GM21825 (cell line): ENCODE data around the gene ADAD2.
"Not testable (repeated sequence)": the region's sequence is repeated elsewhere in the genome, so short reads cannot be mapped to it uniquely, and the experiment has no call there.

Source experiments
- ATAC-seq: cut with Tn5 transposase; IDR thresholded peaks from one replicate; pipeline ENCODE4 v1.9.1; 2021; ENCODE audit warnings: mild to moderate bottlenecking, moderate library complexity; ENCODE audit not compliant: unreplicated experiment

ADAD2 gene

DNA sequence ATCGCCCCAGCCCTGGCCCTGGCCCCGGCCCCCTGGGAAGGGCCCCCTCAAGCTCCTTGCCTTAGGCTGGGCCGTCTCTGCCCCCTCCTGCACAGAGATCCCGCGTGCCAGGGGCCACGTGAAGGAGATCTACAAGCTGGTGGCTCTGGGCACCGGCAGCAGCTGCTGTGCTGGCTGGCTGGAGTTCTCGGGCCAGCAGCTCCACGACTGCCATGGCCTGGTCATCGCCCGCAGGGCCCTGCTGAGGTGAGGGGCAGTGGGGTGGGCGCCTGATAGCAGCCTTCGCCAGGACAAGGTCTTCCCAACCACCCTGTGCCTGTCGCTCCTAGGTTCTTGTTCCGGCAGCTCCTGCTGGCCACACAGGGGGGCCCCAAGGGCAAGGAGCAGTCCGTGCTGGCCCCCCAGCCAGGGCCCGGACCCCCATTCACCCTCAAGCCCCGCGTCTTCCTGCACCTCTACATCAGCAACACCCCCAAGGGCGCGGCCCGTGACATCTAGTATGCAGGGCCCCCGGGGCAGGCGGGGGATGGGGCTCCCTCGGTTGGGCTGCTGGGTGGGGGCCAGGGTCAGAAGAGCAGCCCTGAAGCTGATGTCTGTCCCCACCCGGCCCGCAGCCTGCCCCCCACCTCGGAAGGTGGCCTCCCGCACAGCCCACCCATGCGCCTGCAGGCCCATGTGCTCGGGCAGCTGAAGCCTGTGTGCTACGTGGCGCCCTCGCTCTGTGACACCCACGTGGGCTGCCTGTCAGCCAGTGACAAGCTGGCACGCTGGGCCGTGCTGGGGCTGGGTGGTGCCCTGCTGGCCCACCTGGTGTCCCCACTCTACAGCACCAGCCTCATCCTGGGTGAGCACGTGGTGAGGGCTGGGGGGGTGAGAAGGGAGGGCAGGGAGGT is 4.5 kb downstream of the ADAD2 start:
- ATAC-seq, result no peak

DNA sequence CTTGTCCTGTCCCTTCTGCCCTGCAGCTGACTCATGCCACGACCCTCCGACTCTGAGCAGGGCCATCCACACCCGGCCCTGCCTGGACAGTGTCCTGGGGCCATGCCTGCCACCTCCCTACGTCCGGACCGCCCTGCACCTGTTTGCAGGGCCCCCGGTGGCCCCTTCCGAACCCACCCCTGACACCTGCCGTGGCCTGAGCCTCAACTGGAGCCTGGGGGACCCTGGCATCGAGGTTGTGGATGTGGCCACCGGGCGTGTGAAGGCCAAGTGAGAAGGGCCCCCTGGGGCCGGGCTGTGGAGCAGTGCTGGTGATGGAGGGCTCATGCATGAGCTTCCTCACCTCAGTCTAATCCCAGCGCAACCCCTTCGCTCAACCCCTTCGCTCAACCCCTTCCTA is 5.1 kb downstream of the ADAD2 start:
- no peak for ATAC-seq

DNA sequence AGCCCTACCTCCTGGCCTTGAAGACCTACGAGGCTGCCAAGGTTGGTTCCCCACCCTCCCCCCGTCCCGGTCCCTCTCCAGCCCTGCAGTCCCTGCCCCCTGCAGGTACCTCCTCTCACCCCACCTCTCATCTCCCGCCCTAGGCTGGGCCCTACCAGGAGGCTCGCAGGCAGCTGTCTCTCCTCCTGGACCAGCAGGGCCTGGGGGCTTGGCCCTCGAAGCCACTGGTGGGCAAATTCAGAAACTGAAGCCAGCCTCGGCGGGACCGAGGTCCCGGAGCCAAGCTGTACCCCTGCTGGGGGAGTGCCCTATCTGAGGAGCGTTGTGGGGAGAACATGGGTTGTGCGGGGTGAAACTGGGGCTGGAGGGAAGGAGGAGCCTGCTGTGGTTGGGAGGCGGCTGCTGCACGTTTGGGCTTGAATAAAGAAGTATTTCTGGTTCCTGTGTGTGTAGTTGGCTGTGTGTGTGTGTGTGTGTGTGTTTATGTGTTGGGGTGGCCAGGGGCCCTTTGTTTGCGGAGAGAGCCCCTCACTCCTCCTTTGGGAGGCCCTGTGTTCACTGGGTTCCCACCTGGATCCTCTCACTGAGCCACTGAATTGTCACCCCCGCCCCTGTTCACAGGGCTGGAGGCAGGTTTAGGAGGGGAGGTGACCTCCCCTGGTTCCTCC is 5.9 kb downstream of the ADAD2 start:
- ATAC-seq, result no peak

DNA sequence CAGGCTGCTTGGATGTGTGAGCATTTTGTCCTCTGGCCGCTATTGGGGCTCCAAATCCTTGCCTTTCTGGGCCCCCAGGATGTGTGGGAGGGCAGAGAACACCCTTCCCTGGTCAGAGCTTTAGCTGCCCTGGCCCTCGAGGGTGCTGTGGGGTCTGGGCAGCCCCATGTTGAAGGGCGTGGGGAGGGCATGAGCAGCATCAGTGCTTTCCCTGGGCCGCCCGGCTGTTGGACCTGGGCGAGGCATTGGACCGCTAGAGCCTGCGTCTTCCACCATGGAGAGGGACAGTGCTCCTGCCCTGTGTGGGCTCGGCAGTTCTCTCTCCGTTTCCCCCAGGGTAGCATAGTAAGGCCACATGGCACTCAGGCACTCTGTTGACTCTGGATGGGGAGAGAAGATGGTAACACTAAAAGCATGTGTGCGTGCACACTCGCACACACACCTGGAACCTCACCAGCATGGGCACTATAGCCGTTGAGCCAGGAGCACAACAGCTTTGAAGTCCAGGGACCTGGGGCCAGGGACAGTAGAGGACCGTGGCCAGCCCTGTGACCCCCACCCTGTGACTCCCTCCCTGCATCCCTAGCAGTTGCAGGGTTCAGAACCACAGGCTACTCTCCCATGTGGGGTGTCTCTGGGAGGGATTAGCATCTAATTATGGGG is 6.6 kb downstream of the ADAD2 start:
- ATAC-seq, result no peak

DNA sequence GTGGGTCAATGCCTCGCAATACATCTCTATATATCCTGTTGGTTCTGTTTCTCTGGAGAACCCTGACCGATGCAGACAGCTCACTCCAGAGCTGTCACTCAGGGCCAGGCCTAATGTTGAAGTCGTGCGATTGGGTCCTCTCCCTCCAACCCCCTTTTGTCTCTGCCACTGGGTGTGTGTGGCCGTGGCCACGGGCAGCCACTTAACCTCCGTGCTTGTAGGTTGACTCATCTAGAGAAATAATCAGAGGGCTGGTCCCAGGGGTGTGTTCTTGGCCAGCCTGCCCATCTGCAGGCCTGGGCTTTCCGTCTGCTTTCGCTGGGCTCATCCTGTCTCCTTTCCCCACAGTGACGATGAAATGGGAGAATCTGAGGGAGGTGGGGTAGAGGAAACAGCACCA is 7.4 kb downstream of the ADAD2 start:
- no peak for ATAC-seq

DNA sequence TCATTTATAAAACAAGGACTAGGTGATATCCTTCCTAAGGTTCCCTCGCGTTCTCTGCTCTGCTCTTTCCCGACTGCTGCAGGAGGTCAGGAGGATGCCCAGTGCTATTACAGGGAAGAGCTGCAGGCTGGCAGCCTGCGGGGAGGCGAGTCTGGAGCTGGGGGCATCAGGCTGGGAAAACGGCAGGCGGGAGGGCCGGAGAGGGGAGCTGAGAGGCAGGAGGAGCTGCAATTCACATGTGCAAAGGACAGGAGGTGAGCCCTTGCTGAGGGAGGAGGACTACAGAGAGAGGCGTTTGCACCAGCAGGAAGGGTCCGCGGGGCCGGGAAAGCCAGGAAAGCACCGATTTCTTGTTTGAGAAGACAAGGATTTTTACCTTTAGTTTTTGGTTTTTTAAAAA is 8.1 kb downstream of the ADAD2 start:
- ATAC-seq, result no peak

DNA sequence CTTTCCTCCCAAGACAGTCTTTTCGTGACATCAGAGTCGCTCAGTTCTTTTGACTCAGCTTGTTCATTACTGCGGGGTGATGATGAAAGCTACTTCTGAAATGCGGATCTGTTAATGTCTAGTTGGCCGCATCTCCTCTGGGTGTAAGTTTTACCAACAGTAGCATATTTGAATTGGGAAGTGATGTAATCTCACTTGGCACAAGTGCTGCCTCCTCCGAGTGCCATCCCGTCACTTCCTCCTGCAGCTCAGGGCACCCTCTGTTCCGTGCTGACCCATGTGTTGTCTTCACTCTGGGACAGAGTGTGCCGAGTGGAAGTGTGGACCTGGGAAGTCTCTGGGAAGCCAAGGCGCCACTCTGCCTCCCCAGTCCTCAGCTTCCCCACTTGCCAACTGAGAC is 8.9 kb downstream of the ADAD2 start:
- ATAC-seq, result no peak

DNA sequence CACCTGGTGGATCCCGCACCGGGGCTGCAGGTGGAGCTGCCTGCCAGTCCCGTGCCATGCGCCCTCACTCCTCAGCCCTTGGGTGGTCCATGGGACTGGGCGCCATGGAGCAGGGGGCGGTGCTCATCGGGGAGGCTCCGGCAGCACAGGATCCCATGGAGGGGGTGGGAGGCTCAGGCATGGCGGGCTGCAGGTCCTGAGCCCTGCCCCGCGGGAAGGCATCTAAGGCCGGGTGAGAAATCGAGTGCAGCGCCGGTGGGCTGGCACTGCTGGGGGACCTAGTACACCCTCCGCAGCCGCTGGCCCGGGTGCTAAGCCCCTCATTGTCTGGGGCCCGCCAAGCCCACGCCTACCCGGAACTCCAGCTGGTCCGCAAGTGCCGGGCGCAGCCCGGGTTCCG is 13.6 kb downstream of the ADAD2 start:
- not testable (repeated sequence) for ATAC-seq

DNA sequence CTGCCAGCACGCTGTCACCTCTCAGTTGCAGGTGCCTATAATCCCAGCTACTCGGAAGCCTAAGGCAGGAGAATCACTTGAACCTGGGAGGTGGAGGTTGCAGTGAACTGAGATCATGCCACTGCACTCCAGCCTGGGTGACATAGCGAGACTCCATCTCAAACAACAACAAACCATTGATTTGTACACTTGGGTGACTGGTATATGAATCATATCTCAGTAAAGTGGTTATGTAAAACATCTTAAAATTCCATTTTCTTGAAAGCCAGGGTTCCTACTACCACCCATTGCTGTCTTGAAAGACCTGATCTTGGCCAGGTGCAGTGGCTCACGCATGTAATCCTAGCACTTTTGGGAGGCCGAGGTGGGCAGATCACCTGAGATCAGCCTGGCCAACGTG is 14.2 kb downstream of the ADAD2 start:
- not testable (repeated sequence) for ATAC-seq

DNA sequence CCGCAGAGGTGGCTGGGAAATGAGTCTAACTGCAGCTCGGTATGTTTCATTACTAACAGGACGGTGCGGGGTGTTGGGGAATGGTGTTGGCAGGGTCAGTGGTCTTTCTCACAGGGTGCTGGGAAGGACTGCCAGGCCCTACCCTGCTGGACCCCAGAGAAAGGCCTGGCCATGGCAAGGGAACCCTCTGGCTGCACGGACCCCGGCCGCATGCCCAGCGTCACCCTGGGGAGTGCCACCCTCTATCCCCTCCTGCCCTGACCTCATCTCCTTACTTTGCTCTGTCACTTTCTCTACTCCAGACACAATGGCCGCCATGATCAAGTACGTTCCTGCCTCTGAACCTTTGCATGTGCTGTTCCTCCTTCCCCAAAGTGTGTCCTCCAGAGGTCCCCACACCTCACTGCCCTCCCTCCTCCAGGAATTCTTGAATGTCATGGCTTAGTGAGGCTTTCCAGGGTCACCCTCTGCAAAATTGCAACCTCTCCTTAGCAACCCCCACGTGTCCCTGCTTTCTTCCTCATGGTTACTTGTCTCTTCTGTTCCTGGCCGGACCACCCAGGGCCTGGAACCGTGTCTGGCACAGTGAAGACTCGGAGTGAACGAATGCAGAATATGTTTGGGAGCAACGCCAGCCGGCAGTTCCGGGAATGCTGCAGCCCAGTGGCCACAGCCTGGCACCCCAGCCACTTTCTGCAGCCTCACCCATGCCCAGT is 15.2 kb downstream of the ADAD2 start:
- ATAC-seq, result no peak

DNA sequence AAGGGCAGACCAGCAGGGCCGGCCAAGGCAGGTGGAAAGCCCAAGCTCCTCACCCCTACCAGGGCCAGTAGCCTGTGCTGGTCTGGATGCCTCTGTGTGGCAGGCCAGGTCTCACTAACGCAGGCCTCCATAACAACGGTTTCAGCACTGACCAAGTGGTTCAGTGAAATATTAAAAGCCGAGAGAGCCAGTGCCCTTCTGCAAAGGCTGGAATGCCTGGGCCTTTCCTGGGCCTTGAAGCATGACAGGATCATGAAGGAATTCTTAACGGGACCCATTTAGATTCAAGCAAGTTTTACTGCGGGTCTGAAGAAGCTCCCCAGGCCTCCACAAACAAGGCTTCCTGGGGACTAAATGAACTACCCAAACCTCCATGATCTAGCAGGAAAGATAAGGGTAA is 16.3 kb downstream of the ADAD2 start:
- ATAC-seq, result no peak

DNA sequence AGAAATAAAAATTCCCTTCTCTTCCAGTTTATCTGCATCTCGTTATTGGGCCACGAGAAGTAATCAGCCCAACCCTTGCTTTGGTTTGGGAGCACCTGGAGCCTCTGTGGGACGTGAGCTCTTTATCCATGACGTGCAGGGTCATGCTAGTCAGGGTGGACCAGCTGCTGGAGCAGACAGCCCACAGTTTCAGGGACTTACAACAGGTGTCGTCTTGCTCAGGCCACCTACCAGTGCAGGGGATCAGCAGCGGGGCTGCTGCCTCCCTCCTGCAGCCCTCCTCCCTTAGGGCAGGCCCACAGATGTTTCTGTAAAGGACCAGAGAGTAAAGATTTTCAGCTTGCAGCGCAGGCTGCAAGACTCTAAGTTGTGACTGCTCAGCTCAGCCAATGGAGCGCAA is 16.9 kb downstream of the ADAD2 start:
- no peak for ATAC-seq

DNA sequence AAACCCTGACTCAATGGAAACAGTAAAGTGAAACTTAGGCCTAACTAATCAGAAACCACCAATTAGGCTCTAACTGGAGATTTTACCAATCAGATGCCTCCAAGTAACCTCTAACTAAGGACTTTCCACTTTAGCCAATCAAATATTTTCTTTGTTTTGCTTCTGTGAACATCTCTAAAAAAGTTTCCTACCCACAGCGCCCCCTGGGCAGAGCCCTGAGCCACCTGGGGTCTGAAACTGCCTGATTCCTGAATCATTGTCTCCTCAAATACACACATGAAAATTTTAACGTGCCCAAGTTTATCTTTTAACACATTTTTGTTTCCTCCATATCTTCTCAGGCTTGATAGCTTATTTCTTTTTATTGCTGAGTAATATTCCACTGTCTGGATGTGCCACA is 19.0 kb downstream of the ADAD2 start:
- ATAC-seq, result no peak

DNA sequence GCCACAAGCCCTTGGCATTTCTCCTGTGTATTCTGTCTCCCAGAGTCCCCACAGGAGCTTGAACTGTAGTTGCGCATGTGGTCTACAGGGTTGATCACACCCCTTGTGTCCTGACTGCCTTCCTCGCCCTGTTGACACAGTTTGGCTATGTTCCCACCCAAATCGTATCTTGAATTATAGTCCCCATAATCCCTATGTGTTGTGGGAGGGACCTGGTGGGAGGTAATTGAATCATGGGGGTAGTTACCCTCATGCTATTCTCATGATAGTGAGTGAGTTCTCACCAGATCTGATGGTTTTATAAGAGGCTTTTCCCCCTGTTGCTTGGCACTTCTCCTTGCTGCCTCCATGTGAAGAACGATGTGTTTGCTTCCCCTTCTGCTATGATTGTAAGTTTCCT is 21.2 kb downstream of the ADAD2 start:
- ATAC-seq, result no peak

DNA sequence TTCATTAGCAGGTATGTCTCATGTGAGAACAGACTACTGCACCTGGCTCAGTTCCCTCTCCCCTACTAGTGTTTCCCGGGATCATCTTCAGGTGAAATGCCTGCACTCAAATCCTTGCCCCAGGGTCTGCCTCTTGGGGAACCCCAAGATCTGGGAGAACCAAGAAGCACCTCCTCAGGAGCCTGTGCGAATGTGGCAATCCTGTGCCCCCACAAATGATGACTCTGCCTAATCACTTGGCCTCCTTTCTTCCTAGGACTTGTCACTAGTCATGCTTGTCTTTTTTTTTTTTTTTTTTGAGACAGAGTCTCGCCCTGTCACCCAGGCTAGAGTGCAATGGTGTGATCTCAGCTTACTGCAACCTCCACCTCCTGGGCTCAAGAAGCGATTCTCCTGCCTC is 21.7 kb downstream of the ADAD2 start:
- ATAC-seq, result no peak

DNA sequence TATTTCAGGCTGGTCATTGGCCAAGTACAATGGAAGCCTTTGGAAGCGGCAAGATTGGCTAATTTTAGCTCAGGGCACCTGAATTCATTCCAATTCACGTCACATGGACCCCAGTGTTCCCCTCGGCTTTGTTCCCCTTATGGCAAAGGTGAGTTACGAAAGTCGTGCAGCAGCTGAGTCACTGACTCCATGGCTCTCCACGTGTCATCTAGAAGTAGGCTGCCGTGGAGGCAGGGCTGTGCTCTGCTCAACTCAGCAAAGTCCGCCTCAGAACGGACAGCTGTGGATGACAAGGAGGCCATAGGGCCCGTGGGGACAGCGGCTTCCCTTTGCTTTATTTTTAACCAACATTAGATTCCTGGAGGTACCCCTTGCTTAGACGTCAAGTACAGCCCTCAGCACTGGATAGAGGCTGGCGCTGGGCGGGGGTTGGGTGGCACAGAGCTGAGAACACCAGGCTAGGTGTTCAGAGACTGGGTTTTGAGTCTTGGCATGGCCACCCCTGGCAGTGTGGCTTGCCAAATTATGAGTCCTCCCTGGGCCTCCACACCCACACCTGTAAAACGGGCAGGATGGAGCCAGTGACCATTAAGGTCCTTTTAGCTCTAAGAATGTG is 23.6 kb downstream of the ADAD2 start:
- no peak for ATAC-seq

DNA sequence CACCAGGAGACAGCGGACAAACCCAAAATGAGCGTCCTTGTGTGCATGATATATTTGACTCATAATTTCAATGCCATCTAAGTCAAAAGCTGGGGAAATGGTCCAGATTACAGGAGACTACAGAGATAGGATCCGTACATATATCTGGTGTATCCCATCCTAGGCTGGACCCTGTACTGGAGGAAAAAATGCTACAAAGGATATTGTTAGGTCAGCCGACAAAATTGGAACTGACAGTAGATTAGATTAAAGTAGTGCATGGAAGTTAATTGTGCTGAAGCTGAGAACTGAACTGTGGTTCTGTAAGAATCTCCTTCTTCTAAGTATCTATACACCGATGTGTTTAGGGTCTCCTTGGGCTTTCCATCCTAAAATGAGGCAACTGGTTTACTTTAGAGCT is 24.6 kb downstream of the ADAD2 start:
- no peak for ATAC-seq

DNA sequence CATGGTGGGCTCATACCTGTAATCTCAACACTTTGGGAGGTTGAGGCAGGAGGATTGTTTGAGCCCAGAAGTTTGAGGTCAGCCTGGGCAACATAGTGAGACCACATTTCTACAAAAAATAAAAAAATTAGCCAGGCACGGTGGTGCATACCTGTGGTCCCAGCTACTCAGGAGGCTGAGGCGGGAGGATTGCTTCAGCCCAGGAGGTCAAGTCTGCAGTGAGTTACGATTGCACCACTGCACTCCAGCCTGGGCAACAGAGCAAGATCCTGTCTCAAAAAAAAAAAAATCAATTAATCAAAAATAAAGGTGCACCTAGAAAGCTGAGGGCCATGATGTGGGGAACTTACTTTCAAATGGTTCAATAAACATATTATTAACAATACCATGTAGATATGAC is 25.2 kb downstream of the ADAD2 start:
- ATAC-seq, result not testable (repeated sequence)

DNA sequence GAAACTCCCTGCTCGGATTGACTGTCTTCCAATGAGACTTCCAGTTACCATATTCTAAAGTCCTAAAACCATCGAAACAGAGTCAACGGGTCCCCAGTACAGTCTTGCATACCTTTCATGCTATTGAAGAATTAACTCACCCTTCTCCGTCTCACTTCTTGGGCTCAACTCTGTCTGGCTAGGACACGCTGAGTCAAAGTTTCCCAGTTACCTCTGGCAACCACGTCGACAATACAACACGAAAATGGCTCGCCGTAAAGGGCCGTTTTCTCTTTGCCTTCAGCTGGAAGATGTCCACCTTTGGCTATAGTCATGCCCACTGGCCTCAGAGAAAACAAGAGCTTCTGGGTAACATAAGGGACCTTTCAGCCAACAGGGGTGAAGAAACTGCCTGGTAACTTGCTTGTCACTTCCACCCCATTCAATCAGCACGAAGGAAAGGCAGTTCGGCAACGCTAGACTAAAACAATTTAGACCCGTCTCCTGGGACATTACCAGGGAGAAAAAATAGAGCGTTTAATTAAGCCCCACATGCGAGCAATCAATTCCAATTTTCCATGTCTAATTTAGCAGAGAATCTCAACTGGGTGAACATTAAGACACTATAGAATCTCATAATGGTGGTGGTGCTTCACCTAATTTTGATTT is 27.3 kb downstream of the ADAD2 start:
- no peak for ATAC-seq

DNA sequence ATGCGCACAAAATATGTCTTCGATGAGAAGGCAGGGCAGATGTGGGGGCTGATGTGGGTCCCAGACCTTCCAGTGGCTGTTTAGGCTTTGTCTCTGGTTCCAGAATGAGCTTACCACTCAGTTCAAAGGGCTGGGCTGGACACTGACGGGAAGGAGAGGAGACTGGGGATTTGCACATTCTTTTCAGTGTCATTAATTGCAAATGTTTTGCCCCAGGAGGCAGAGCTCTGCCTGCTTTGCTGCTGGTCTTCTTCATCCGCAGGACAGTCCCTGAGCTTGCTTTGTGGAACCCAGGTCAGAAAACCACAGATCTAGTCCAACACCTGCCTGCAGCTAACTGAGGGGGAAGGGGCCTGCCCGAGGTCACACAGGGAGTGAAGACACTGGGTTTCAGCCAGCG is 28.0 kb downstream of the ADAD2 start:
- no peak for ATAC-seq
